Measurements from ENCODE around the gene SORCS2. TPM values are rescaled to one million over a fixed set of nuclear protein-coding genes. Genes with fewer than 3 reads are reported as not detected.

Gene SORCS2
- total and polyA plus RNA-seq, 2 of the 8 experiments (the other 6 are each of a cell fraction or from before 2014, with no cell fraction given) = 0.36 to 1.8 TPM

DNA sequence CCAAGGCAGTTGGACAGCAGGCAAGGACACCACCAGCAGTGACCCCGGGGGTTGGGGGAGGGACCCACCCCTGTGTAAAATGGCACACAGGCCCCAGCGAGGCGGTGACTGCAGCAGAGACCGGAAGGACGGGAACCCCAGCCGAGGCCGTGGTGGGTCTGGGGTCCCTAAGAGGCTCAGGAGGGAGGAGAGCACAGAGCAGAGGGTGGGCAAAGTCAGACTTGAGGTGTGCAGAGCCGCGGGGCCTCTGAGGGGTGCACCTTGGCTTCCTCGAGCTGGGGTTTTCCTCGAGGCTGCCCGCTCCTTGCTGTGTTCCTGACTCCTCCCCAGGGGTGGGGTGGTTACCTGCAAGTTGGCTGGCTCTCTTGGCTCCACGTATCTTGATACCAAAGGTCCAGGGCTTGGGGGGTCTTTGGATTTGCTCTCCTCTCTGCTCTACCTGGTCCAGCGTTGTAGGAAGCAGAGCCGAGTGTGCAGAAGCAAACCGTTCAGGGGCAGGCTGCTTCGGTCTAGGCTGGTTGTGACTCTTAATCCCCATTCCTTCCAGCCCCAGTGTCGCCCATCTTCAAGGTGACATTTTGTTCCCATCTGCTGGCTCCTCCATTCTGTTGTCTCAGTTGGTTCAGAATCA, 37.9 kb upstream of the SORCS2 start:
- H3K9me3 ChIP-seq (ENCODE audit: insufficient read depth in 2 of 2, low read depth in 1 of 2, low read length in 1 of 2) = no peaks in the 10 kb centered on the region
- H3K18ac ChIP-seq (ENCODE audit: extremely low read depth, low read length) = no peak overlapping the region
- H3K23me2 ChIP-seq (ENCODE audit: low read depth, low read length) = no peaks in the 10 kb centered on the region
- H3K23ac ChIP-seq (ENCODE audit: insufficient read length) = no peak overlapping the region
- 91% methylated on average over 18 of the region's 18 CpGs; no CpG with 5 or more reads in 1 of the 2 experiments for WGBS, 2 experiments (ENCODE audit: extremely low coverage in 1 of 2, insufficient coverage in 1 of 2, insufficient read length in 1 of 2, insufficient replicate concordance in 2 of 2, low coverage in 1 of 2, low lambda C conversion rate in 2 of 2, missing lambda C conversion rate in 1 of 2)
- H2AK5ac ChIP-seq (ENCODE audit: low read depth, low read length) = no peak overlapping the region
- no peak overlapping the region for H3K4me3 ChIP-seq (ENCODE audit: extremely low read depth in 1 of 4, insufficient read depth in 2 of 4, low read depth in 3 of 4, low read length in 4 of 4)
- no peak overlapping the region for H3K4me2 ChIP-seq (ENCODE audit: insufficient read depth in 1 of 2, low read depth in 2 of 2, low read length in 2 of 2)
- no peak overlapping the region for H3K56ac ChIP-seq (replicated peaks; ENCODE audit: insufficient read length, low read depth, low read length)
- no peak overlapping the region for H2BK5ac ChIP-seq (ENCODE audit: low read depth, low read length)
- H3K4ac ChIP-seq (replicated peaks; ENCODE audit: insufficient read length, low read depth, low read length) = no peak overlapping the region
- CTCF ChIA-PET (ENCODE audit: partially characterized antibody) = no interaction called here
- H3K27ac ChIP-seq (ENCODE audit: low read depth, low read length) = no peak overlapping the region
- 0 out of 7 replicates have a peak, but pooled peaks cover 0 to 2% (median 0%) of the 10 kb centered on the region in 4 experiments for H3K27me3 ChIP-seq (replicated peaks in 1 of 4; ENCODE audit: control insufficient read depth in 3 of 4, extremely low read depth in 1 of 4, insufficient read depth in 3 of 4, low read length in 3 of 4)
- H2BK15ac ChIP-seq (ENCODE audit: low read length) = no peak overlapping the region
- H3K4me1 ChIP-seq (replicated peaks in 1 of 4; ENCODE audit: control insufficient read depth in 3 of 4, insufficient read depth in 4 of 4, low read length in 3 of 4) = no peaks in the 10 kb centered on the region; a peak in 2 of 7 replicates
- H3K36me3 ChIP-seq (ENCODE audit: control insufficient read depth in 2 of 4, insufficient read depth in 4 of 4, low read length in 3 of 4) = no peaks in the 10 kb centered on the region
- no peaks in the 10 kb centered on the region for H4K20me1 ChIP-seq (replicated peaks in 1 of 2; ENCODE audit: control insufficient read depth in 1 of 2, insufficient read depth in 2 of 2, low read length in 2 of 2)
- POLR2A ChIA-PET (ENCODE audit: partially characterized antibody) = no interaction called here
- H2BK12ac ChIP-seq (ENCODE audit: low read depth, low read length) = no peak overlapping the region
- H2BK120ac ChIP-seq (replicated peaks; ENCODE audit: low read depth, low read length) = no peak overlapping the region
- no peaks in the 10 kb centered on the region for H3K79me1 ChIP-seq (ENCODE audit: low read depth, low read length)
- H3K9ac ChIP-seq (replicated peaks in 1 of 4; ENCODE audit: extremely low read depth in 1 of 4, low read depth in 3 of 4, low read length in 3 of 4) = no peak overlapping the region
- H3K79me2 ChIP-seq (ENCODE audit: control insufficient read depth in 1 of 2, insufficient read depth in 2 of 2, low read length in 2 of 2) = no peaks in the 10 kb centered on the region
- DNase-seq (ENCODE audit: low read depth in 1 of 2, low spot score in 2 of 2) (no peak), FAIRE-seq (no peak)
- H4K91ac ChIP-seq (replicated peaks; ENCODE audit: insufficient read length, low read length) = peak overlapping the region; percentile 41
- H3K14ac ChIP-seq (ENCODE audit: insufficient read length) = no peak overlapping the region
- H2AFZ ChIP-seq (ENCODE audit: low read length) = no peak overlapping the region
- no peak overlapping the region for H4K8ac ChIP-seq (ENCODE audit: extremely low read depth, insufficient read depth, low read length)
- H4K5ac ChIP-seq (ENCODE audit: insufficient read length, low read depth, low read length) = no peak overlapping the region
- no peak overlapping the region for H2BK20ac ChIP-seq (ENCODE audit: low read length)
- TF ChIP-seq CBX8 (IDR thresholded peaks at IDR 0.05; ENCODE audit: borderline replicate concordance, low read depth, low read length) = no peak
- TF ChIP-seq CTCF (IDR thresholded peaks at IDR 0.05; ENCODE audit: control extremely low read depth in 1 of 3, insufficient read depth in 1 of 3, low read depth in 1 of 3, low read length in 3 of 3) = no peak
- TF ChIP-seq, protein P1, sequence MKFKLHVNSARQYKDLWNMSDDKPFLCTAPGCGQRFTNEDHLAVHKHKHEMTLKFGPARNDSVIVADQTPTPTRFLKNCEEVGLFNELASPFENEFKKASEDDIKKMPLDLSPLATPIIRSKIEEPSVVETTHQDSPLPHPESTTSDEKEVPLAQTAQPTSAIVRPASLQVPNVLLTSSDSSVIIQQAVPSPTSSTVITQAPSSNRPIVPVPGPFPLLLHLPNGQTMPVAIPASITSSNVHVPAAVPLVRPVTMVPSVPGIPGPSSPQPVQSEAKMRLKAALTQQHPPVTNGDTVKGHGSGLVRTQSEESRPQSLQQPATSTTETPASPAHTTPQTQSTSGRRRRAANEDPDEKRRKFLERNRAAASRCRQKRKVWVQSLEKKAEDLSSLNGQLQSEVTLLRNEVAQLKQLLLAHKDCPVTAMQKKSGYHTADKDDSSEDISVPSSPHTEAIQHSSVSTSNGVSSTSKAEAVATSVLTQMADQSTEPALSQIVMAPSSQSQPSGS (IDR thresholded peaks at IDR 0.05; ENCODE audit: low read length) = no peak
- TF ChIP-seq GABPA (IDR thresholded peaks at IDR 0.05; ENCODE audit: borderline replicate concordance, insufficient read depth, low read length) = no peak
- no peak for TF ChIP-seq CEBPB (IDR thresholded peaks at IDR 0.05; ENCODE audit: low read depth, low read length)
- TF ChIP-seq CHD2 (IDR thresholded peaks at IDR 0.05; ENCODE audit: low read length) = no peak
- TF ChIP-seq USF2 (IDR thresholded peaks at IDR 0.05; ENCODE audit: low read length) = no peak
- TF ChIP-seq MAFK (IDR thresholded peaks at IDR 0.05; ENCODE audit: low read depth, low read length) = no peak
